Ishikawa (cell line): ENCODE results near the gene ANKS4B.

Experiments used
- CEBPB ChIP-seq: IDR thresholded peaks from 2 replicates; pipeline ENCODE4 v1.6.1; 2012
- CREB1 ChIP-seq: IDR thresholded peaks from 2 replicates; pipeline ENCODE4 v1.6.1; 2012; ENCODE audit warnings: low read depth
- EGR1 ChIP-seq: IDR thresholded peaks from 2 replicates; pipeline ENCODE4 v1.6.1; 2012
- EP300 ChIP-seq: IDR thresholded peaks from 2 replicates; pipeline ENCODE4 v1.6.1; 2012; ENCODE audit warnings: borderline replicate concordance
- FOXM1 ChIP-seq: IDR thresholded peaks from 2 replicates; pipeline ENCODE4 v1.6.1; 2012; ENCODE audit warnings: low read depth, borderline replicate concordance
- MAX ChIP-seq: IDR thresholded peaks from 2 replicates; pipeline ENCODE4 v1.6.1; 2012
- NFIC ChIP-seq: IDR thresholded peaks from 2 replicates; pipeline ENCODE4 v1.6.1; 2012
- RAD21 ChIP-seq: IDR thresholded peaks from 2 replicates; pipeline ENCODE4 v1.6.1; 2012; ENCODE audit warnings: low read depth
- REST ChIP-seq: IDR thresholded peaks from 2 replicates; pipeline ENCODE4 v1.6.1; 2012; ENCODE audit warnings: low read depth, mild to moderate bottlenecking
- TAF1 ChIP-seq: IDR thresholded peaks from 2 replicates; pipeline ENCODE4 v1.6.1; 2012; ENCODE audit warnings: low read depth, mild to moderate bottlenecking
- TCF12 ChIP-seq: IDR thresholded peaks from 2 replicates; pipeline ENCODE4 v1.6.1; 2012; ENCODE audit warnings: low read depth
- TEAD4 ChIP-seq: IDR thresholded peaks from 2 replicates; pipeline ENCODE4 v1.6.1; 2012
- USF1 ChIP-seq: IDR thresholded peaks from 2 replicates; pipeline ENCODE4 v1.6.1; 2012
- YY1 ChIP-seq: IDR thresholded peaks from 2 replicates; pipeline ENCODE4 v1.6.1; 2012; ENCODE audit warnings: low read depth
- ZBTB7A ChIP-seq: IDR thresholded peaks from 2 replicates; pipeline ENCODE4 v1.6.1; 2012; ENCODE audit warnings: low read depth

ANKS4B gene

GRCh38 chr16:21228361-21228872 is 5.1 kb upstream of the ANKS4B start:
- TF ChIP-seq FOXM1 (no peak), TAF1 (no peak), YY1 (no peak), EGR1 (no peak), REST (no peak)

GRCh38 chr16:21233045-21233520 is 416 bp upstream of the ANKS4B start:
- TF ChIP-seq FOXM1 (no peak), REST (no peak), TCF12 (no peak), NFIC (no peak), CEBPB (no peak), RAD21 (no peak), TAF1 (no peak), EP300 (no peak), TEAD4 (no peak), ZBTB7A (no peak), CREB1 (no peak), YY1 (no peak), MAX (no peak), USF1 (no peak), EGR1 (no peak)

GRCh38 chr16:21235199-21235585 is 1.7 kb downstream of the ANKS4B start:
- TF ChIP-seq CREB1 (no peak), TCF12 (no peak), EGR1 (no peak)

- TF ChIP-seq MAX, result no peak
- TF ChIP-seq REST, result no peak
- no peak for TF ChIP-seq FOXM1
- TF ChIP-seq TEAD4, result no peak
- no peak for TF ChIP-seq NFIC
- TF ChIP-seq CEBPB, result no peak
- TF ChIP-seq TAF1, result no peak
- TF ChIP-seq USF1, result no peak
- TF ChIP-seq ZBTB7A, result no peak
- TF ChIP-seq YY1, result no peak
- no peak for TF ChIP-seq CREB1
- TF ChIP-seq EP300, result no peak
- no peak for TF ChIP-seq EGR1
- no peak for TF ChIP-seq TCF12
- TF ChIP-seq RAD21, result no peak
Observed at GRCh38 chr16:21236831-21237230, 3.3 kb downstream of the ANKS4B start.

- TF ChIP-seq MAX (no peak), CREB1 (no peak), FOXM1 (no peak), ZBTB7A (no peak), CEBPB (no peak), TCF12 (no peak), TEAD4 (no peak), YY1 (no peak), EP300 (no peak)
Observed at GRCh38 chr16:21239646-21240045, 6.1 kb downstream of the ANKS4B start.
